DND-41 (cell line): ENCODE data around the gene PDF.

Experiments
- CTCF ChIP-seq: IDR thresholded peaks from 2 replicates; pipeline ENCODE4 v1.5.1; 2012; ENCODE audit warnings: borderline replicate concordance, low read length, moderate library complexity, mild to moderate bottlenecking; ENCODE audit not compliant: poor library complexity, severe bottlenecking; ENCODE audit errors: extremely low read depth
- EZH2 ChIP-seq: IDR thresholded peaks from 3 replicates; pipeline ENCODE4 v1.6.1; 2012; ENCODE audit warnings: borderline replicate concordance, low read depth, mild to moderate bottlenecking, moderate library complexity, low read length, inconsistent platforms; ENCODE audit not compliant: severe bottlenecking

DNA sequence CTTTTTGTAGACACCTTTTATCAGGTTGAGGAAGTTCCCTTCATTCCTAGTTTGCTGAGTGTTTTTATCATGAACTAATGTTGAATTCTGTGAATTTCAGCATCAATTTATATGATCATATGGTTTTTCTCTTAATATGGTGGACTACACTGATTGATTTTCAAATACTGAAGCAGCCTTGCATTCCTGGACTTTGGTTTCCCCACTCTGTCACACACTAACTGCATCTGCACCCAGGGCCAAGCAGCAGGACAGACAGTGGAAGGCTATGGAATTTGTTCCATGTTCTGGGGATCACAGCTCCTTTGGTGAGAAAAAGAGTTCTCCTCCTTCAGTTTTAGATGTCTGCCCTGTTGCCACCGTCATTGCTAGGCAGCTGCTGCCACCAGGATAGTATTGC, 47.6 kb upstream of the PDF start:
- TF ChIP-seq EZH2 (no peak), CTCF (no peak)
